Measurements from ENCODE around the gene C1orf21. TPM values are rescaled to one million over a fixed set of nuclear protein-coding genes. Genes with fewer than 3 reads are reported as not detected.

The C1orf21 gene
- total RNA-seq, 4 donors from 2014 or later = 36.3 to 115 (median 79.4) TPM

GRCh38 chr1:184648160-184648855 is 261.5 kb downstream of the C1orf21 start:
- Histone ChIP-seq H3K9me3 (no peaks in the 10 kb centered on the region), H3K27me3 (no peaks in the 10 kb centered on the region)
- TF ChIP-seq POLR2A (IDR thresholded peaks at IDR 0.05) = no peak
- TF ChIP-seq CTCF (IDR thresholded peaks at IDR 0.05) = no peak

GRCh38 chr1:184648856-184649201 is 262.0 kb downstream of the C1orf21 start:
- DNase-seq = no peak
- Histone ChIP-seq H3K4me1 (no peaks in the 10 kb centered on the region), H3K4me3 (no peak overlapping the region), H3K9me3 (no peaks in the 10 kb centered on the region), H3K27ac (peak overlapping the region in 2 of 4 donors; percentile 1 to 35), H3K27me3 (no peaks in the 10 kb centered on the region), H3K36me3 (no peaks in the 10 kb centered on the region)
- no peak for TF ChIP-seq POLR2A (IDR thresholded peaks at IDR 0.05)
- no peak for TF ChIP-seq CTCF (IDR thresholded peaks at IDR 0.05)

More at GRCh38 chr1:184648160-184648855, 261.5 kb downstream of the C1orf21 start:
- DNase-seq = no peak
- H3K4me3 ChIP-seq = no peak overlapping the region
- H3K27ac ChIP-seq = no peak overlapping the region
- H3K36me3 ChIP-seq = no peaks in the 10 kb centered on the region
- H3K4me1 ChIP-seq = no peaks in the 10 kb centered on the region

- H3K36me3 ChIP-seq = no peaks in the 10 kb centered on the region
- no peaks in the 10 kb centered on the region for H3K9me3 ChIP-seq
- H3K4me3 ChIP-seq = no peak overlapping the region
- no peaks in the 10 kb centered on the region for H3K4me1 ChIP-seq
- TF ChIP-seq POLR2A (IDR thresholded peaks at IDR 0.05) (no peak), CTCF (IDR thresholded peaks at IDR 0.05) (no peak)
- peak overlapping the region in 2 of 4 donors; percentile 1 to 35 for H3K27ac ChIP-seq
- no peaks in the 10 kb centered on the region for H3K27me3 ChIP-seq
- no peak for DNase-seq
Measured at GRCh38 chr1:184649451-184649888, 262.6 kb downstream of the C1orf21 start.

- no peak for DNase-seq
Measured at GRCh38 chr1:184650177-184650866, 263.5 kb downstream of the C1orf21 start.

GRCh38 chr1:184655185-184655584 is 268.4 kb downstream of the C1orf21 start:
- Histone ChIP-seq H3K4me1 (no peaks in the 10 kb centered on the region), H3K27ac (no peak overlapping the region), H3K36me3 (no peaks in the 10 kb centered on the region), H3K27me3 (no peaks in the 10 kb centered on the region), H3K4me3 (no peak overlapping the region), H3K9me3 (no peaks in the 10 kb centered on the region)
- TF ChIP-seq POLR2A (IDR thresholded peaks at IDR 0.05) (no peak), CTCF (IDR thresholded peaks at IDR 0.05) (no peak)
- no peak for DNase-seq

More at GRCh38 chr1:184650177-184650866, 263.5 kb downstream of the C1orf21 start:
- Histone ChIP-seq H3K9me3 (no peaks in the 10 kb centered on the region), H3K4me1 (no peaks in the 10 kb centered on the region), H3K27ac (no peak overlapping the region), H3K27me3 (no peaks in the 10 kb centered on the region), H3K36me3 (no peaks in the 10 kb centered on the region), H3K4me3 (no peak overlapping the region)
- TF ChIP-seq POLR2A (IDR thresholded peaks at IDR 0.05) (no peak), CTCF (IDR thresholded peaks at IDR 0.05) (no peak)

Data from Peyer's patch (tissue), 4 donors.